Activated T-cell treated with anti-CD3 and anti-CD28 coated beads, Interleukin-2, amount 50 U/mL, for 1 hour (primary cell): ENCODE data around the gene NPBWR2.
"Not testable (repeated sequence)": the region's sequence is repeated elsewhere in the genome, so short reads cannot be mapped to it uniquely, and the experiment has no call there.

Source experiments
- DNase-seq: peaks from one replicate; pipeline ENCODE4 v3.0.0-alpha.2; 2020

The NPBWR2 gene

GRCh38 chr20:64102647-64103354, 4.6 kb downstream of the NPBWR2 start:
- DNase-seq: no peak

GRCh38 chr20:64101731-64102621, 5.4 kb downstream of the NPBWR2 start:
- DNase-seq: peak; percentile 79

DNA sequence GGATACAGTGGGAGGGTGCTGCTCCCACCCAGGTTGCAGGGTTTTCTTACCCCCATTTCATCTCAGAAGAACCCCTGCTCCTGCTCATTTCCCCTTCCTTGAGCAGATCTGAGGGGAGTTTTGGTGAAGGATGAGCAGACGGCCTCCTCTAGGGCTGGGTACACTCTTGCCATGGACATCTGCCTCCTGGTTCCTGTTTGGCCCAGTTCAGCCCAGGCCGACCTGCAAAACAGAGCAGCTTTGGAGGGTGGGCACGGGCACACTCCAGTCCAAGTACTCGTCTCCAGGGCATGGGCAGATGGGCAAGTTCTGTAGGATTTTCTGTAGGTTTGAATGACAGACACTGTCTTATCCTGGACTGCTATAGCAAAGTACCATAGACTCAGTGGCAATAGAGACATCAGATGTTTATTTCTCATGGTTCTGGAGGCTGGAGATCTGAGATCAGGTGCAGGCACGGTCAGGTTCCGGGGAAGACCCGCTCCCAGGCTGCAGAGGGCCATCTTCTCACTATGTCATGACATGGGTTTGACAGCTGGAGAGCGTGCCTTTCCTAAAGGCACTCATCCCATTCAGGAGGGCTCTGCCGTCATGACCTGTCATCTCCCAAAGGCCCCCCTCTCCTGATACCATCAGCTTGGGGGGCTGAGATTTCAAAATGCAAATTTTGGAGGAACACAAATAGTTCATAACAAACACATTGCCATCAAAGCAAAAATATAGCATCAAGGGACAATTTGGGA, 6.2 kb downstream of the NPBWR2 start:
- no peak for DNase-seq

DNA sequence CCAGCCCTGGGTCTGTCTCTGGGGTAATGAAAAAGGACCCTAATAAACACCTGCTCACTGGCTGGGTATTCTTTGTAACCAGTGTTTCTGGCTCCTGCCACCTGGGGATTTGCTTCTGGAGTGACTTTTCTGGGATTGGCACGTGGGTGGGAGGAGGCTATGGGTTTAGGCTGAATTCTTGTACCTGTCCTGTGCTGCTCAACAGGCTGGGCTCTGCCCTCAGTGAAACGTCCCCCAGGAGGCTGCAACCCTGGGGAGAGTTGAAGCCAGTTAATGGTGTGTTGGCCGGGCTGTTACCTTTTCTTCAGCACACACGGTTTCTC, 6.8 kb downstream of the NPBWR2 start:
- no peak for DNase-seq

- no peak for DNase-seq
Observed at GRCh38 chr20:64099880-64100565, 7.3 kb downstream of the NPBWR2 start.

- DNase-seq: no peak
Observed at GRCh38 chr20:64099086-64099786, 8.1 kb downstream of the NPBWR2 start.

DNA sequence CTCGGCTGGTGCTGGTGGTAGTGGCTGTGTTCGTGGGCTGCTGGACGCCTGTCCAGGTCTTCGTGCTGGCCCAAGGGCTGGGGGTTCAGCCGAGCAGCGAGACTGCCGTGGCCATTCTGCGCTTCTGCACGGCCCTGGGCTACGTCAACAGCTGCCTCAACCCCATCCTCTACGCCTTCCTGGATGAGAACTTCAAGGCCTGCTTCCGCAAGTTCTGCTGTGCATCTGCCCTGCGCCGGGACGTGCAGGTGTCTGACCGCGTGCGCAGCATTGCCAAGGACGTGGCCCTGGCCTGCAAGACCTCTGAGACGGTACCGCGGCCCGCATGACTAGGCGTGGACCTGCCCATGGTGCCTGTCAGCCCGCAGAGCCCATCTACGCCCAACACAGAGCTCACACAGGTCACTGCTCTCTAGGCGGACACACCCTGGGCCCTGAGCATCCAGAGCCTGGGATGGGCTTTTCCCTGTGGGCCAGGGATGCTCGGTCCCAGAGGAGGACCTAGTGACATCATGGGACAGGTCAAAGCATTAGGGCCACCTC, 8.8 kb downstream of the NPBWR2 start:
- DNase-seq: no peak

GRCh38 chr20:64096535-64096934, 10.8 kb downstream of the NPBWR2 start:
- DNase-seq: no peak

- DNase-seq: no peak
Observed at GRCh38 chr20:64095927-64096326, 11.4 kb downstream of the NPBWR2 start.

GRCh38 chr20:64095455-64095854, 11.9 kb downstream of the NPBWR2 start:
- no peak for DNase-seq

- DNase-seq: no peak
Observed at GRCh38 chr20:64093013-64093503, 14.3 kb downstream of the NPBWR2 start.

DNA sequence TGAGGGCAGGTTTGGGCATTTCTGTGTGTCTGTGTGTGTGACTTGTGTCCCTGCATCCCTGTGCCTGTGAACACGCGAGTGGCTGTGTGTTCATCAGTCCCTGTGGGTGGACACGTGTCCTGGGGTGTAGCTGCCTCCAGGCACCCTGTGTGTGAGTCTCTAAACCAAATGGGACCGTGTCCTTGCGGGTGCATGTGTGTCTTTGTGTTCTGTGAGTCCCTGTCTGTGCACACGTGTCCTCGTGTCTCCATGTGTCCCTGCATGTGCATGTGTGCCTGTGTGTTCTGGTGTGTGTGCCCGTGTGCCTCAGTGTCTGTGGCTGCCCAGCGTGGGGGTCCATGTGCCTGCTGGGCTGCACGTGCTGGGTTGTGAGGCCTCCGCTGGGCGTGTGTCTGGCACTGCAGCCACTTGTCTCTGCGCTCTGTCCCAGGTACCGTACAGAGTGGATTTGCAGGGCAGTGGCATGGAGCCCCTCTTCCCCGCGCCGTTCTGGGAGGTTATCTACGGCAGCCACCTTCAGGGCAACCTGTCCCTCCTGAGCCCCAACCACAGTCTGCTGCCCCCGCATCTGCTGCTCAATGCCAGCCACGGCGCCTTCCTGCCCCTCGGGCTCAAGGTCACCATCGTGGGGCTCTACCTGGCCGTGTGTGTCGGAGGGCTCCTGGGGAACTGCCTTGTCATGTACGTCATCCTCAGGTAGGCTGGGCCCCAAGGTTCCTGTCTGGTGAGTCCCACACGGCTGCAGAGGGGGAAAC, 14.9 kb downstream of the NPBWR2 start:
- DNase-seq: no peak

DNA sequence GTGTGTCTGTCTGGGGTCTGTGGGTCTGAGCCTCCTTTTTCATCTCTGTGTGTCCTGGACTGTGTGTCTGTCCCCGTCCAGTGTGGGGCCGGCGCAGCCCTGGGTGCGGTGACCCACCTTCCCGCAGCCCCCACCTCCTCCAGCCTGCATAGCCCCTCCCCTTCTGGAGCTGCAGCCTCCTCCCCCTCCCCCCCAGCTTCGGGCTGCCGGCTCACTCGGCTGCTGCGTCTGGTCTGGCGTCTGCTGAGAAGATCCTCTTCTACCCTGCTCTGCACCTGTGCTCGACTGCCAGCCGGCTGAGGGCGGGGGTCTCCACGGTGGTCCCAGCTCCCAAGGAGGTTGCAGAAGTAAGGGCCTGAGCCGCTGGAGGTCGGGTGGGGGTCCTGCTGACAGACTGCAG, 15.6 kb downstream of the NPBWR2 start:
- DNase-seq: no peak

GRCh38 chr20:64091340-64091739, 16.0 kb downstream of the NPBWR2 start:
- DNase-seq: no peak

- no peak for DNase-seq
Observed at GRCh38 chr20:64090165-64090564, 17.2 kb downstream of the NPBWR2 start.

GRCh38 chr20:64088586-64088985, 18.8 kb downstream of the NPBWR2 start:
- not testable (repeated sequence) for DNase-seq

DNA sequence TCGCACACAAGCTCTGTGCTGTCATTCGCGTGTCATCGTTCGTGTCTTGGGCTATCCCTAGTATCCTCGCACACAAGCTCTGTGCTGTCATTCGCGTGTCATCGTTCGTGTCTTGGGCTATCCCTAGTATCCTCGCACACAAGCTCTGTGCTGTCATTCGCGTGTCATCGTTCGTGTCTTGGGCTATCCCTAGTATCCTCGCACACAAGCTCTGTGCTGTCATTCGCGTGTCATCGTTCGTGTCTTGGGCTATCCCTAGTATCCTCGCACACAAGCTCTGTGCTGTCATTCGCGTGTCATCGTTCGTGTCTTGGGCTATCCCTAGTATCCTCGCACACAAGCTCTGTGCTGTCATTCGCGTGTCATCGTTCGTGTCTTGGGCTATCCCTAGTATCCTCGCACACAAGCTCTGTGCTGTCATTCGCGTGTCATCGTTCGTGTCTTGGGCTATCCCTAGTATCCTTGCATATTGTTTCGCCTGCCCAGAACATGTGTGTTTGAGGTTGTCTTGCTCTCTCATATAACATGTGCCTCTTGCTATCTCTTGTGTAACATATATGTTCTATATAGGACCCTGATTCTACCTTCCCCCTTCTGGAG, 20.0 kb downstream of the NPBWR2 start:
- not testable (repeated sequence) for DNase-seq

DNA sequence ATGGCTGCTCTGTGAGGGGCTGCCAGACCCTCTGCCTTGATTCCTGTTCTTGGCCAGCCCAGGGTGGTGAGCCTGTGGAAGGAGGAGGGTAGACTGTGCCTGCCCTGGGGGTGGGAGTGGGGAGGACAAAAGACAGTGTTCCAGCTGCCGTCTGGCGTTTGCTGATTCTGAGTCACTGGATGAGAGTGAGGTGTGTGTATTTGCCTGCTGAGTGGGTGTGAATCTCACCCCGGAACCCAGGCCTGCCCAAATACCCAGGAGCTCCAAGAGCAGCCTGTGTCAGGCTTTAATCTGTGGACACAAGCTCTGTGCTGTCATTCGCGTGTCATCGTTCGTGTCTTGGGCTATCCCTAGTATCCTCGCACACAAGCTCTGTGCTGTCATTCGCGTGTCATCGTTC, 20.6 kb downstream of the NPBWR2 start:
- no peak for DNase-seq

DNA sequence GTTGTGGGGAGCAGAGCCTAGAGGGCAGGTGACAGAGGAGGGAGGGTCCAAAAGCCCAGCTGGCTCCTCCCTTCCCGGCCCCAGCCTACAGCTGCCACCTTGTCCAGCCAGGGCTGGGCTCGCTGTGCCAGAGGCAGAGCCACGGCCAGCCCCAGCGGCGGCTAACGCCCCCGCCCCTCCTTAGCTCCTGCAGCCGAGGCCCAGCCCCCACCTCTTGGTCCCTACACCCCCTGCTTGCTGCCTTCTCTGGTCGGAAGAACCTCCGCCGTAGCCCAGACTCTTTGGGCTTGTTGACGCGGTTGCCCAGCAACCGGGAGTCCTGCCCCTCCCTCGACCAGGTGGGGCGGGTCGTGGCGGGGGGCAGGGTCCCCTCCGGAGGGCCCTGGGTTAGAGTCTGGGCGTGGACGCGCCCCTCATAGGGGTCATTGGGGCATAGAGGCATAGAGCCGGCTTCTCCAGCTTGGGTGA, 22.6 kb downstream of the NPBWR2 start:
- no peak for DNase-seq
